HG03196 (cell line): ENCODE measurements around the gene NOP53.
A peak's percentile ranks its signal among the peaks of the same experiment; 100 is the strongest.
"Not testable (repeated sequence)": the region's sequence is repeated elsewhere in the genome, so short reads cannot be mapped to it uniquely, and the experiment has no call there.

ENCODE experiments used
- ATAC-seq: cut with Tn5 transposase; IDR thresholded peaks from one replicate; pipeline ENCODE4 v1.9.1; 2021; ENCODE audit not compliant: unreplicated experiment

The NOP53 gene

DNA sequence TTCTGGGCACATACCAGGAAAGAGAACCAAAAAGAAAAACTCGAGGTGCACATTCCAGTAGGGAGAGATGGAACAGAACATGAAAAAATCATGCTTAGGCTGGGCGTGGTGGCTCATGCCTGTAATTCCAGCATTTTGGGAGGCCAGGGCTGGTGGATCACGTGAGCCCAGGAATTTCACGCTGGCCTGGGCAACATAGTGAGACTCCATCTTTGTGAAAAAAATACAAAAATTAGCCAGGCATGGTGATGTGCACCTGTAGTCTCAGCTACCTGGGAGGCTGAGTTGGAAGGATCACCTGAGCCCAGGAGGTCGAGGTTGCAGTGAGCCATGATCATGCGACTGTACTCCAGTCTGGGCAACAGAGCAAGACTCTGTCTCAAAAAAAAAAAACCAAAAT lies 25.9 kb downstream of the NOP53 start:
- not testable (repeated sequence) for ATAC-seq

- no peak for ATAC-seq
These were observed 31.2 kb downstream of the NOP53 start for GRCh38 chr19:47776568-47776967.

- not testable (repeated sequence) for ATAC-seq
These were observed 32.1 kb downstream of the NOP53 start for GRCh38 chr19:47777245-47778048.

- ATAC-seq = peak; percentile 78
These were observed 33.0 kb downstream of the NOP53 start, which contains the start of gene SELENOW for GRCh38 chr19:47778049-47778953. SELENOW (plus strand) TSS chr19:47778703; CDS start chr19:47778786, 83 bp downstream.

DNA sequence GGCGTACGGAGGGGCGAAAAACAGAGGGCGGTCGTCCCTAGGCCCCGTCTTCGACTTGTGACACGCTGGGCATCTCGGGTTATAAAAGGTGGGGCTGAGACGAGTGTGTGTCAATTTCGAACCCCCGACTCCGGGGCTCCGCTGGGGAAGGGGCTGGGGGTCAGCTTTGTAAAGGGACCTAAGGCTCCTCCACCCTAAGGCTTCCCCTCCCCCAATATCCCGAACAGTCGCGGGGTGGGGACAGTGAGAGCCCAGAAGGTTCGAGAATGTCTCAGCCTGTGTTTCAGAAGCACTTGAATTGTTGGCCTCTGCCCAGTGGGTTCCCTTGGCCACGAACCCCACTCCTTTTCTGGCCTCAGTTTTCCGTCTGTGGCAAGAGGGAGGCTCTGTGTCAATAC lies 33.6 kb downstream of the NOP53 start:
- no peak for ATAC-seq

- ATAC-seq = no peak
These were observed 34.3 kb downstream of the NOP53 start for GRCh38 chr19:47779524-47780214.

GRCh38 chr19:47780215-47780551 lies 34.8 kb downstream of the NOP53 start:
- ATAC-seq = no peak

DNA sequence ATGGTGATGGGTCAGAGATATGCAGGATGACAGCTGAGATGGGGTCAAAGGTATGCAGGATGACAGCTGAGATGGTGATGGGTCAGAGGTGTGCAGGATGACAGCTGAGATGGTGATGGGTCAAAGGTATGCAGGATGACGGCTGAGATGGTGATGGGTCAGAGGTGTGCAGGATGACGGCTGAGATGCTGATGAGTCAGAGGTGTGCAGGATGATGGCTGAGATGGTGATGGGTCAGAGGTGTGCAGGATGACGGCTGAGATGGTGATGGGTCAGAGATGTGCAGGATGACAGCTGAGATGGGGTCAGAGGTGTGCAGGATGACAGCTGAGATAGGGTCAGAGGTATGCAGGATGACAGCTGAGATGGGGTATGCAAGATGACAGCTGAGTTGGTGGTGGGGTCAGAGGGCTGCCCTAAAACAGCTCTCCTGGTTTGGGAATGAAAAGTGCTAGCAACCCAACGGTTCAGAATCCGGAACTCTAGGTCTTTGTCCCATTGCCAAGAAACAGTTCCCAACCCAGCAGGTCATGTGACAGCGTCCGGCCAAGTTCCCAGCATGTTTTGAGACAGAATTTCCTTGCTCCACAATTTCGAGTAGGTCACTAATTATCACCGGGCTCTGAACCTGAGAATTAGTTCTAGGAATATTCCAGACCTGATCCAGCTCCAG lies 36.4 kb downstream of the NOP53 start:
- no peak for ATAC-seq

DNA sequence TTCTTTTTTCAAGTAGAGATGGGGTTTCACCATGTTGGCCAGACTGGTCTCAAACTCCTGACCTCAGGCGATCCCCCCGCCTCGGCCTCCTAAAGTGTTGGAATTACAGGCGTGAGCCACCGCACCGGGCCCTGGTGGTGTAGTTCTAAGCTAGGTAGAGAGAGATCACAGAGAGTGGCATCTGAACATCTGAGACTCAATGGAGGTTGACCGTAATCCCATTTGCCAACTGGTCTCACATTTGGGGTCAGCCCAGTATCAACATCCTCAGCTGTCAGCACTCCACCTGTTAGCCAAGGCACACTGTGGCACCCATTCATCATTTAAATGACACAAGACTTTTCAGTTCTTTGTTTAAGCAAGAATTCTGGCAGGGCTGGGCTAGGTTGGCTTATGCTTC lies 41.2 kb downstream of the NOP53 start:
- ATAC-seq = no peak

GRCh38 chr19:47787307-47787706 lies 42.0 kb downstream of the NOP53 start:
- not testable (repeated sequence) for ATAC-seq

GRCh38 chr19:47789811-47790210 lies 44.5 kb downstream of the NOP53 start:
- not testable (repeated sequence) for ATAC-seq

GRCh38 chr19:47790398-47790814 lies 45.1 kb downstream of the NOP53 start:
- ATAC-seq = no peak

DNA sequence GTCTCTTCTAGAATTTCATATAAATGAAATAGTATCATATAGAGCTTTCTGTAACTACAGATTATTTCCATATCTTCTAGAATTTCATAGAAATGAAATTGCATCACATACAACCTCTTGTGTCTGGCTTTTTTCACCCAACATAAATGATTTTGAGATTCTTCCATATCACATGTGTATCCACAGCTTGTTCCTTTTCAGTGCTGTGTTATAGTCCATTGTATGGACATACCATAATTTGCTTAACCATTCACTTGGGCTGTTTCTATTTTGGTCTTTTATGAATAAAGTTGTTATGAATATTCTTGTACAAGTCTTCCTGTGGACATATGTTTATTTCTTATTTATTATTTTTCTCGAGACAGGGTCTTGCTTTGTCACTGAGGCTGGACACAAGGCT lies 47.3 kb downstream of the NOP53 start:
- no peak for ATAC-seq

GRCh38 chr19:47794526-47794925 lies 49.2 kb downstream of the NOP53 start:
- ATAC-seq = no peak

GRCh38 chr19:47796785-47797184 lies 51.4 kb downstream of the NOP53 start:
- no peak for ATAC-seq

- no peak for ATAC-seq
These were observed 52.9 kb downstream of the NOP53 start for GRCh38 chr19:47797996-47798903.

GRCh38 chr19:47798904-47799266 lies 53.5 kb downstream of the NOP53 start:
- no peak for ATAC-seq

- no peak for ATAC-seq
These were observed 55.9 kb downstream of the NOP53 start for GRCh38 chr19:47801270-47801669.

DNA sequence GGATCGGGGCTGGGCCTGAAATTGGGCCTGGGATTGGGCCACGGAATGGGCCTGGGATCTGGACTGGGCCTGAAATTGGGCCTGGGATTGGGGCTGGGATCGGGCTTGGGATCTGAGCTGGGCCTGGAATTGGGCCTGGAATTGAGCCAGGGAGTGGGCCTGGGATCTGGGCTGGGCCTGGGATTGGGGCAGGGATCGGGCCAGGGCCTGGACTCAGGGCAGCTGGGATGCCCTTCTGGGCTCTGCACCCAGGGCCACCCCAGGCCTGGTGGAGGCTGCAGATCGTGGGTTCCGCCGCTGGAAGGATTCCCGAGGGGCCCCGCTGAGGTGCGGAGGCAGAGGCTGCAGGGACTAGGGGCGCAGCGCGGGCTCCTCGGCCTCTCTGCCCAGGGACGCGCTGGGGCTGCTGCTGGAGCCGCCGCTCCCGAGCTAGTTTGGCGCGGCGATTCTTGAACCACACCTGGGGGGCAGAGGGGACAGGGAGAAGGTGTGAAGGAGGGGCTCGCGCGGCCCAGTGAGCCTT lies 57.2 kb downstream of the NOP53 start:
- ATAC-seq = no peak

- ATAC-seq = not testable (repeated sequence)
These were observed 57.8 kb downstream of the NOP53 start for GRCh38 chr19:47803148-47803547.
